IPS-18a (cell line): ENCODE results near the gene ABTB2.

Experiments
- H3K27ac ChIP-seq: one replicate; pipeline ENCODE4 v1.5.1; 2013; ENCODE audit warnings: low read length
- H3K27me3 ChIP-seq: one replicate; pipeline ENCODE4 v1.6.1; 2013; ENCODE audit warnings: mild to moderate bottlenecking, low read length; ENCODE audit not compliant: control insufficient read depth, insufficient read depth
- H3K36me3 ChIP-seq: one replicate; pipeline ENCODE4 v1.6.1; 2013; ENCODE audit warnings: low read depth, low read length; ENCODE audit not compliant: control insufficient read depth
- H3K4me1 ChIP-seq: one replicate; pipeline ENCODE4 v1.6.1; 2013; ENCODE audit warnings: low read depth, low read length; ENCODE audit not compliant: control insufficient read depth
- H3K4me3 ChIP-seq: one replicate; pipeline ENCODE4 v1.5.1; 2013; ENCODE audit warnings: low read length
- H3K9ac ChIP-seq: one replicate; pipeline ENCODE4 v1.6.1; 2013; ENCODE audit warnings: mild to moderate bottlenecking, low read length, moderate library complexity
- H3K9me3 ChIP-seq: one replicate; pipeline ENCODE4 v1.6.1; 2013; ENCODE audit warnings: low read depth, low read length; ENCODE audit not compliant: control insufficient read depth

The ABTB2 gene

GRCh38 chr11:34327804-34328631, 29.8 kb downstream of the ABTB2 start:
- no peaks in the 10 kb centered on the region for H3K9me3 ChIP-seq
- no peaks in the 10 kb centered on the region for H3K36me3 ChIP-seq
- no peaks in the 10 kb centered on the region for H3K27me3 ChIP-seq
- no peak overlapping the region for H3K4me3 ChIP-seq
- no peaks in the 10 kb centered on the region for H3K4me1 ChIP-seq
- no peak overlapping the region for H3K27ac ChIP-seq
- no peak overlapping the region for H3K9ac ChIP-seq

DNA sequence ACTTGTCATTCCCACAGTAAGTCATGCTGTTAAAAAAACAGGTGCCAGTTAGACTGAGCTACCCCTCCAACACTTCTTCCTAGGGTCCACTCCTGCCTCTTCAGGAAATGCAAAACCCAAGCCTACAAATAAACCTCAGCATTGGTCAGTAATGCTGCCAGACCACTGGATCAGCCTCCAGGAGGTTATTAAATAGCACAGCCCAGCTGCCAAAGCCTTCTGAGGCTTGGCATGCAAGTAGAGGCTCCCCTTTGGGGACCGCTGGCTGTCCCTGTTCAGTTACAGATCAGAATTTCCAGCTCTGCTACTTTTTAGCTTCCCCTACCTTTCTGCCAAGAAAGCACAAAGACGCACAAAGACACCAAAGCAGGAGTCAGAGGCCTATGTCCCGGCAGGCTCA, 33.3 kb downstream of the ABTB2 start:
- Histone ChIP-seq H3K9me3 (no peaks in the 10 kb centered on the region), H3K9ac (no peak overlapping the region), H3K4me1 (no peaks in the 10 kb centered on the region), H3K36me3 (no peaks in the 10 kb centered on the region), H3K27me3 (no peaks in the 10 kb centered on the region), H3K4me3 (no peak overlapping the region), H3K27ac (no peak overlapping the region)

- no peak overlapping the region for H3K4me3 ChIP-seq
- H3K9ac ChIP-seq, result no peak overlapping the region
- H3K27me3 ChIP-seq, result no peaks in the 10 kb centered on the region
- no peaks in the 10 kb centered on the region for H3K9me3 ChIP-seq
- no peaks in the 10 kb centered on the region for H3K4me1 ChIP-seq
- H3K27ac ChIP-seq, result no peak overlapping the region
- no peaks in the 10 kb centered on the region for H3K36me3 ChIP-seq
These were observed 34.2 kb downstream of the ABTB2 start for GRCh38 chr11:34323601-34324000.

DNA sequence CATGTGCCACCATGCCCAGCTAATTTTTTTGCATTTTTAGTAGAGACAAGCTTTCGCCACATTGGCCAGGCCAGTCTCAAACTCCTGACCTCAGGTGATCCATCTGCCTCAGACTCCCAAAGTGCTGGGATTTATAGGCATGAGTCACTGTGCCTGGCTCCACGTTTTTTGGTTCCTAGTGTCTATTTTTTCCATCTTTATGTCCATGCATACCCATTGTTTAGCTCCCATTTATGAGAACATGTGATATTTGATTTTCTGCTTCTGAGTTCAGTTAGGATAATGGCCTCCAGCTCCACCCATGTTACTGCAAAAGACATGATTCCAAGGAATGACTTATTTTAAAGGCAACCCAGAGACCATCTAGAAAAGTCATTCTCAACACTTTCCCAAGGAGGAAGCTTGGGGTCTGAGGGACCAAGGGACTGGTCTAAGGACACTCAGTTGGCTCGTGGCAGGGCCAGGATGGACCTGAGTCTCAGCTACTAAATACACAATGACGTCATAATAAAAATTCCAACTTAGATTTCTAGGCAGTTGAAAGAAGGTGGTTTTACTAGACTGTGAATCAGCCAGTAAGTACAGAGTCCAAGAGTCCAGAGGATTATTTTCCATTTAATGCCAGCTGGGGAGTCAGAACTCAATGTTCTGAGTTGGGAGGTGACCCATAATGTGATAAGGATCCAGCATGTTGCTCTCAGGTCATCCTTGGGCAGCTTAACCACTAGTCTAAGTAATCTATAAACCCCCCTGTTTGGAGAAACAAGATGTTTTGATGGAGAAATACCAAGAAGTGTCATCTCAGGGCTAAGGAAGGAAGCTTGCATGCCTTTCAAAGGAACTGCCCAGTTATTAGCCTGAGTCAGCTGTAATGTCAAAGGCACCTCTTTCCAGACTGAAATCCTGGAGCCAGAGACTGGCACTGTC, 39.4 kb downstream of the ABTB2 start:
- Histone ChIP-seq H3K27me3 (no peaks in the 10 kb centered on the region), H3K9me3 (no peaks in the 10 kb centered on the region), H3K9ac (no peak overlapping the region), H3K27ac (no peak overlapping the region), H3K4me3 (no peak overlapping the region), H3K4me1 (no peaks in the 10 kb centered on the region), H3K36me3 (no peaks in the 10 kb centered on the region)

GRCh38 chr11:34317666-34318065, 40.1 kb downstream of the ABTB2 start:
- H3K27ac ChIP-seq, result no peak overlapping the region
- no peaks in the 10 kb centered on the region for H3K9me3 ChIP-seq
- no peak overlapping the region for H3K4me3 ChIP-seq
- H3K9ac ChIP-seq, result no peak overlapping the region
- no peaks in the 10 kb centered on the region for H3K27me3 ChIP-seq
- H3K36me3 ChIP-seq, result no peaks in the 10 kb centered on the region
- no peaks in the 10 kb centered on the region for H3K4me1 ChIP-seq

DNA sequence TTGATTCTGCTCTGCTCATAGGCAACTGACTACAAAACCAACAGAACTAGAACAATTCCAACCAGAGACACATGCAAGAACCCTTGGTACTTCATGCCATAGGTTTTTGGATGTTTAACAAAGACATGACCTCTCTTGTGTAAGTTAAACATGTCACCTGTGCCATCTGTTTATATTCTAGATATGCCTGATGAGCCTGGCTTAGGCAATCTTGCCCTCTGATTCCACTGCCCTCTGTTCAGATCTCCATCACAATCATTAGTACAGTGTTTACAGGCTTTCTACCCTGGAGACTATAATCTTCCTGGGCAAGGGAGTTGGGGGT, 40.8 kb downstream of the ABTB2 start:
- Histone ChIP-seq H3K27me3 (no peaks in the 10 kb centered on the region), H3K4me1 (no peaks in the 10 kb centered on the region), H3K27ac (no peak overlapping the region), H3K9ac (no peak overlapping the region), H3K36me3 (no peaks in the 10 kb centered on the region), H3K9me3 (no peaks in the 10 kb centered on the region), H3K4me3 (no peak overlapping the region)

DNA sequence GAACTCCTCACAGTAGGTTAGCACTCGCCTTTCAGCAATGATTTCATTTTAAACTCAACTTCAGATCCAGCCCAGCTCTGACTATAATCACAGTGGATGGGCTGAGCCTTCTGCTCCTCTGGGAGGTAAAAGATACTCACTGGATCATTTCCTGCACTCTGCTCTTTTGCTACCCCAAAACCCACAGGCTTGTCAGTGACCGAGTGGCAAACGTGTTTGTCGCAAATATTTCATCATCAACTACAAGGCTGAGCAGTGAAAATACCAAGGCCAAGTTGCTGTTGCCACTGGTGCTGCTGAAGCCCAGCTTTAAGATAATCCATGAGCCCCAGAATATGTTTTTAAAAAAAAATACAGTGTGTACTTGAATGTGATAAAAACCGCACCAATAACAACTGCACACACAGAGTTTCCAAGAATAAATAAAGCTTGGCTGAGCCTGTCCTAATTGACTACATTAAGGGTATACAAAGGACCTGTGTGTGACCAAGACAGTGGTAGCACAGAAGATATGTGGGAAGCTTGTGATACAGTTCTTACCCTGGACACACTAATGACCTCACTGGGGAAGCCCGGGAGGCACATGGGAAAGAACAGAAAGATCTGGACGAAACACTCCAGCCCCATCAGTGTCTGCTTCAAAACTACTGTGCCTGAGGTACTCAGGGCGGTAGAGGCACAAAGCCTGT, 41.3 kb downstream of the ABTB2 start:
- no peak overlapping the region for H3K27ac ChIP-seq
- no peak overlapping the region for H3K9ac ChIP-seq
- H3K4me1 ChIP-seq, result no peaks in the 10 kb centered on the region
- no peak overlapping the region for H3K4me3 ChIP-seq
- no peaks in the 10 kb centered on the region for H3K36me3 ChIP-seq
- H3K9me3 ChIP-seq, result no peaks in the 10 kb centered on the region
- H3K27me3 ChIP-seq, result no peaks in the 10 kb centered on the region

DNA sequence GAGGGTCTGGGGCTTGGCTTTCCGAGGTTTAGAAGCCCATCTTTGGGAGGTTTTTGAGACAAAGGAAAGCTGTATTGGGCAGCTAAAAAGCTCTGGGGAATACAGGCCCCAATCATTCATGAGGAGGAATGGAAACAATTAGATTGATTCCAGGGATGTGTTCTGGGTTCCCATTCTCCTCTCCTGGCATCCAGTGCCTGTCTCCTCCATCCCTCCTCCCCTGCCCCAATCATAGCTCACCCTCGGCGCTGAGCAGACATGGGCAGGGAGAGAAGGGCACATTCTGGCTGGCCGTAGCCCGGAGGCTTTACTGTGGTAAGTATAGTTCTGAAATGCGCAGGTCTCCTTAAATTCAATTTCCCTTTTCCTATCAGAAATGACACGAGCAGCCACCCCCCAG, 42.4 kb downstream of the ABTB2 start:
- H3K27me3 ChIP-seq, result no peaks in the 10 kb centered on the region
- no peak overlapping the region for H3K9ac ChIP-seq
- H3K36me3 ChIP-seq, result no peaks in the 10 kb centered on the region
- no peaks in the 10 kb centered on the region for H3K9me3 ChIP-seq
- H3K27ac ChIP-seq, result no peak overlapping the region
- H3K4me3 ChIP-seq, result no peak overlapping the region
- H3K4me1 ChIP-seq, result no peaks in the 10 kb centered on the region

DNA sequence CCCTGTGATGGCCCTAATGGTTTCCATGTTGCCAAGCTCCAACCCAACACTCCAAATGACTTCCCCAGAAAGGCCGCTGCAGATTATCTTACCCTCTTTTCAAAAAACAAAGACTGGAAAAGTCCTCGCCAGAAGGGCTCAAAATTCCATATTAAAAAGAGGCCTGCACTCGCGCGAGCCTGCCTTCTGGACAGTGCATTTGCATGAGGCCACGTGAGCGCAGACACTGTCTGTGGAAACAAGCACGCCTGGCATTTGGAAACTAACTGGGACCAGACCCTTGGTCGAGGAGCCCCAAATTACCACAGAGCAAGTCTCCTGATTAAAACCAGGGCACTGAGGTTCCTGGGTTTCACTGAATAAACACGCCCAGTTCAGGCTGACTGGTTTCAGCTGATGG, 42.9 kb downstream of the ABTB2 start:
- H3K36me3 ChIP-seq, result no peaks in the 10 kb centered on the region
- no peaks in the 10 kb centered on the region for H3K4me1 ChIP-seq
- no peak overlapping the region for H3K4me3 ChIP-seq
- H3K27me3 ChIP-seq, result no peaks in the 10 kb centered on the region
- no peaks in the 10 kb centered on the region for H3K9me3 ChIP-seq
- no peak overlapping the region for H3K27ac ChIP-seq
- H3K9ac ChIP-seq, result no peak overlapping the region

GRCh38 chr11:34314176-34314575, 43.6 kb downstream of the ABTB2 start:
- Histone ChIP-seq H3K9me3 (no peaks in the 10 kb centered on the region), H3K4me3 (no peak overlapping the region), H3K9ac (no peak overlapping the region), H3K36me3 (no peaks in the 10 kb centered on the region), H3K27ac (no peak overlapping the region), H3K4me1 (no peaks in the 10 kb centered on the region), H3K27me3 (no peaks in the 10 kb centered on the region)

DNA sequence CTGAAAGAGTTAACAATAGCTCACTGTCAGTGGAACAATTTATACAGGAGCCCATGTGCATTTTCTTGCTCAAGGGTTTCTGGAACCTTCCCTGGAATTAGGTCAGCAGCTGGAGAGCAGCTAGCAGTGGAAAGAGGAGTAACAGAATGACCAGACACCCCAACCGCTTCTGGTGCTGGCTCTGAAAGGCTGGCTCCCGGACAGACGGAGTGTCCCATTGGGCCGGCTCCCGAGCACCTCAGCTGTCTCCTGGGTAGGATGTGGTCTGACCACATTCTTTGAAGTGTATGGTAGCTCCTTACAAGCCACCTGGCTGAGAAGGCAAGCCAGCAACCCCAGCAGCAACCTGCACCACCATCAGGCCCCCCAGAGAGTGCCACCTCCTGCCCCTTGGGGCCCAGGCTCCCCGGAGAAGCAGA, 44.7 kb downstream of the ABTB2 start:
- Histone ChIP-seq H3K9me3 (no peaks in the 10 kb centered on the region), H3K36me3 (no peaks in the 10 kb centered on the region), H3K9ac (no peak overlapping the region), H3K4me1 (no peaks in the 10 kb centered on the region), H3K27me3 (no peaks in the 10 kb centered on the region), H3K27ac (no peak overlapping the region), H3K4me3 (no peak overlapping the region)
